RPMI8226 (cell line): ENCODE data around the gene PRODH.
"Not testable (repeated sequence)": the region's sequence is repeated elsewhere in the genome, so short reads cannot be mapped to it uniquely, and the experiment has no call there.

Source experiments
- DNase-seq: peaks from one replicate; pipeline ENCODE4 v3.0.0-alpha.2; 2015

PRODH gene

GRCh38 chr22:18952022-18952421 is 15.9 kb upstream of the PRODH start:
- no peak for DNase-seq

GRCh38 chr22:18950141-18950540 is 14.0 kb upstream of the PRODH start:
- DNase-seq: no peak

GRCh38 chr22:18947905-18948304 is 11.8 kb upstream of the PRODH start:
- no peak for DNase-seq

- not testable (repeated sequence) for DNase-seq
These were observed 11.0 kb upstream of the PRODH start for GRCh38 chr22:18947105-18947504.

- not testable (repeated sequence) for DNase-seq
These were observed 2.6 kb upstream of the PRODH start for GRCh38 chr22:18938691-18939090.

- DNase-seq: not testable (repeated sequence)
These were observed 1.4 kb downstream of the PRODH start for GRCh38 chr22:18934688-18935087.

- DNase-seq: no peak
These were observed 2.2 kb downstream of the PRODH start for GRCh38 chr22:18933914-18934313.

GRCh38 chr22:18931905-18932652 is 4.0 kb downstream of the PRODH start:
- DNase-seq: no peak

GRCh38 chr22:18929459-18929858 is 6.6 kb downstream of the PRODH start:
- no peak for DNase-seq

- no peak for DNase-seq
These were observed 8.5 kb downstream of the PRODH start for GRCh38 chr22:18927573-18927972.

GRCh38 chr22:18927020-18927419 is 9.1 kb downstream of the PRODH start:
- no peak for DNase-seq

GRCh38 chr22:18925368-18926064 is 10.6 kb downstream of the PRODH start:
- no peak for DNase-seq

- DNase-seq: not testable (repeated sequence)
These were observed 15.7 kb downstream of the PRODH start for GRCh38 chr22:18920257-18920902.

GRCh38 chr22:18917818-18918217 is 18.3 kb downstream of the PRODH start:
- not testable (repeated sequence) for DNase-seq

- not testable (repeated sequence) for DNase-seq
These were observed 20.5 kb downstream of the PRODH start for GRCh38 chr22:18915550-18915949.

GRCh38 chr22:18914558-18914957 is 21.5 kb downstream of the PRODH start:
- DNase-seq: not testable (repeated sequence)

GRCh38 chr22:18912264-18912946 is 23.7 kb downstream of the PRODH start:
- not testable (repeated sequence) for DNase-seq

GRCh38 chr22:18911535-18911934 is 24.6 kb downstream of the PRODH start:
- DNase-seq: not testable (repeated sequence)

GRCh38 chr22:18909556-18909955 is 26.5 kb downstream of the PRODH start:
- DNase-seq: no peak

GRCh38 chr22:18906896-18907295 is 29.2 kb downstream of the PRODH start:
- no peak for DNase-seq

GRCh38 chr22:18906410-18906745 is 29.7 kb downstream of the PRODH start:
- DNase-seq: not testable (repeated sequence)

- DNase-seq: no peak
These were observed 30.3 kb downstream of the PRODH start, which contains the start of gene DGCR6 for GRCh38 chr22:18905540-18906409. Gene DGCR6 (plus strand): TSS chr22:18906320. CDS start chr22:18906375, 55 bp downstream.
